H9 (cell line): ENCODE measurements around the gene OSTN. TPM values are rescaled to one million over a fixed set of nuclear protein-coding genes. Genes with fewer than 3 reads are reported as not detected.

ENCODE experiments used
- DNase-seq: peaks from one replicate; pipeline ENCODE4 v3.0.0-alpha.2; 2017
- H2AFZ ChIP-seq: one replicate; pipeline ENCODE4 v1.6.1; 2013; ENCODE audit warnings: mild to moderate bottlenecking, low read length, control low read depth, moderate library complexity
- H2AK5ac ChIP-seq: 2 replicates; pipeline ENCODE4 v1.6.1; 2013; ENCODE audit warnings: low read length, control low read depth, mixed read lengths; ENCODE audit not compliant: insufficient read length
- H2BK120ac ChIP-seq: one replicate; pipeline ENCODE4 v1.6.1; 2013; ENCODE audit warnings: low read depth, mild to moderate bottlenecking, low read length, control low read depth, inconsistent platforms; ENCODE audit not compliant: poor library complexity, severe bottlenecking
- H2BK12ac ChIP-seq: 2 replicates; pipeline ENCODE4 v1.6.1; 2013; ENCODE audit warnings: low read length, control low read depth, mixed read lengths, low read depth; ENCODE audit not compliant: insufficient read length
- H2BK15ac ChIP-seq: 2 replicates; pipeline ENCODE4 v1.6.1; 2013; ENCODE audit warnings: low read depth, low read length, control low read depth
- H2BK20ac ChIP-seq: one replicate; pipeline ENCODE4 v1.6.1; 2013; ENCODE audit warnings: low read depth, mild to moderate bottlenecking, low read length, control low read depth, inconsistent platforms; ENCODE audit not compliant: poor library complexity, severe bottlenecking
- H2BK5ac ChIP-seq: 2 replicates; pipeline ENCODE4 v1.6.1; 2013; ENCODE audit warnings: low read length, control low read depth, mixed read lengths; ENCODE audit not compliant: insufficient read length
- H3K14ac ChIP-seq: 2 replicates; pipeline ENCODE4 v1.6.1; 2013; ENCODE audit warnings: low read length, control low read depth; ENCODE audit not compliant: insufficient read depth
- H3K18ac ChIP-seq: 2 replicates; pipeline ENCODE4 v1.6.1; 2013; ENCODE audit warnings: low read depth, mild to moderate bottlenecking, mixed read lengths, low read length, control low read depth; ENCODE audit not compliant: insufficient read length
- H3K23ac ChIP-seq: 2 replicates; pipeline ENCODE4 v1.6.1; 2013; ENCODE audit warnings: low read length, control low read depth, mixed read lengths, low read depth; ENCODE audit not compliant: insufficient read length
- H3K23me2 ChIP-seq: 2 replicates; pipeline ENCODE4 v1.6.1; 2013; ENCODE audit warnings: low read depth, mild to moderate bottlenecking, mixed read lengths, low read length, control low read depth; ENCODE audit not compliant: insufficient read length, poor library complexity, severe bottlenecking
- H3K27ac ChIP-seq: 2 replicates; pipeline ENCODE4 v1.5.1; 2013; ENCODE audit warnings: low read length, control low read depth, mixed read lengths, low read depth; ENCODE audit not compliant: insufficient read length
- H3K27me3 ChIP-seq: 2 replicates; pipeline ENCODE4 v1.6.1; 2013; ENCODE audit warnings: low read length, control low read depth, inconsistent platforms; ENCODE audit not compliant: insufficient read depth
- H3K4ac ChIP-seq: 2 replicates; pipeline ENCODE4 v1.6.1; 2013; ENCODE audit warnings: low read depth, mild to moderate bottlenecking, control low read depth, inconsistent platforms, low read length, moderate library complexity
- H3K4me1 ChIP-seq: 2 replicates; pipeline ENCODE4 v1.6.1; 2013; ENCODE audit warnings: low read length, control low read depth, inconsistent platforms; ENCODE audit not compliant: insufficient read depth
- H3K4me2 ChIP-seq: 2 replicates; pipeline ENCODE4 v1.6.1; 2013; ENCODE audit warnings: low read length, control low read depth, mixed read lengths; ENCODE audit not compliant: insufficient read length, insufficient read depth
- H3K56ac ChIP-seq: 2 replicates; pipeline ENCODE4 v1.6.1; 2013; ENCODE audit warnings: low read depth, mild to moderate bottlenecking, mixed read lengths, low read length, control low read depth; ENCODE audit not compliant: insufficient read length
- H3K79me1 ChIP-seq: 2 replicates; pipeline ENCODE4 v1.6.1; 2013; ENCODE audit warnings: low read depth, mild to moderate bottlenecking, moderate library complexity, low read length, control low read depth, inconsistent platforms; ENCODE audit not compliant: insufficient read depth, poor library complexity, severe bottlenecking
- H3K79me2 ChIP-seq: 2 replicates; pipeline ENCODE4 v1.6.1; 2013; ENCODE audit warnings: low read length, control low read depth, inconsistent platforms; ENCODE audit not compliant: insufficient read depth
- H3K9ac ChIP-seq: 2 replicates; pipeline ENCODE4 v1.6.1; 2013; ENCODE audit warnings: low read length, control low read depth, mixed read lengths; ENCODE audit not compliant: insufficient read length; ENCODE audit errors: extremely low read depth
- H3K9me3 ChIP-seq: one replicate; pipeline ENCODE4 v1.6.1; 2013; ENCODE audit warnings: low read depth, low read length, inconsistent platforms; ENCODE audit not compliant: control insufficient read depth
- H3T11ph ChIP-seq: one replicate; pipeline ENCODE4 v1.6.1; 2013; ENCODE audit warnings: mild to moderate bottlenecking, low read length, control low read depth, inconsistent platforms
- H4K20me1 ChIP-seq: one replicate; pipeline ENCODE4 v1.6.1; 2013; ENCODE audit not compliant: control insufficient read depth, insufficient read length, insufficient read depth
- H4K5ac ChIP-seq: 2 replicates; pipeline ENCODE4 v1.6.1; 2013; ENCODE audit warnings: low read depth, mild to moderate bottlenecking, mixed read lengths, low read length, control low read depth; ENCODE audit not compliant: insufficient read length
- H4K8ac ChIP-seq: replicated peaks from 2 replicates; pipeline ENCODE4 v1.6.1; 2013; ENCODE audit warnings: low read length, control low read depth, mixed read lengths, low read depth; ENCODE audit not compliant: insufficient read length
- H4K91ac ChIP-seq: 2 replicates; pipeline ENCODE4 v1.6.1; 2013; ENCODE audit warnings: low read depth, mild to moderate bottlenecking, moderate library complexity, mixed read lengths, low read length, control low read depth; ENCODE audit not compliant: insufficient read length
- H3K27ac Mint-ChIP-seq, 3 experiments: 2 replicates in 2 of 3; 3 replicates in 1 of 3; pipeline ENCODE4 v1.8.0; 2020 to 2021; ENCODE audit warnings: mixed read lengths in 3 of 3, mild to moderate bottlenecking in 1 of 3, moderate library complexity in 1 of 3
- H3K27me3 Mint-ChIP-seq: 2 replicates; pipeline ENCODE4 v1.8.0; 2021; ENCODE audit warnings: low read depth, mild to moderate bottlenecking, moderate library complexity, mixed read lengths
- H3K36me3 Mint-ChIP-seq, 3 experiments: 2 replicates in 2 of 3; 3 replicates in 1 of 3; pipeline ENCODE4 v1.8.0; 2020 to 2021; ENCODE audit warnings: low read depth in 3 of 3, mixed read lengths in 3 of 3; ENCODE audit not compliant: insufficient read depth in 1 of 3
- H3K4me1 Mint-ChIP-seq, 2 experiments: 2 replicates each; pipeline ENCODE4 v1.8.0; 2020; ENCODE audit warnings: mixed read lengths in 2 of 2
- H3K4me3 Mint-ChIP-seq, 2 experiments: 2 replicates in 1 of 2; 3 replicates in 1 of 2; pipeline ENCODE4 v1.8.0; 2020 to 2021; ENCODE audit warnings: mild to moderate bottlenecking in 2 of 2, mixed read lengths in 2 of 2, moderate library complexity in 1 of 2
- H3K9me3 Mint-ChIP-seq, 2 experiments: 2 replicates in 1 of 2; 3 replicates in 1 of 2; pipeline ENCODE4 v1.8.0; 2020; ENCODE audit warnings: mild to moderate bottlenecking in 2 of 2, mixed read lengths in 2 of 2, moderate library complexity in 1 of 2
- total RNA-seq: library from RNA; stranded (reverse); gene quantifications from 2 replicates; pipeline ENCODE4 v1.2.1, GENCODE V29; 2021
- TF ChIP-seq, protein P1 (sequence below): fragments of 200-600 bp; sonication (generic); conservative IDR thresholded peaks from 3 replicates; pipeline ENCODE4 v1.8.0; 2021; ENCODE audit warnings: antibody characterized with exemption, mild to moderate bottlenecking

The OSTN gene
- total RNA-seq, 1 experiment from 2014 or later: 0.07 TPM

DNA sequence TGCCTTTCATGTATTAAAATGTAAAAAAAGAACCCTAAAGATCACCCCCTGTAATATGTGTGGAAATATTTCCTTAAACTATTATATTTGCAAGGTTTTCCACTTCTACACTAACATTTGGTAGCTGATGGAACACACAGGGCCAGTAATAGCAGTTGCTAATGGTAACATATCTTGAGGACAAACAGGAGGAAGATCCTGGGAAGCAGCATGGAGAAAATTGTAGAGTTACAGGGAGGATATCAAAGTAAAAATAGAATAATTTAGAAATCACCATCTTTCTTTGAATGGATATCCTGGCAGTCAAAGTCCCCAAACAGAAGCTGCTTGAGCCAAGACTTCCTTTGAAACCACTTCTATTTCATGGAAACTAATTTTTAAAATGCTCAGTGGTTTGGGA lies 29.5 kb upstream of the OSTN start:
- no peak for DNase-seq
- Histone ChIP-seq H3T11ph (no peak overlapping the region), H3K9me3 (no peaks in the 10 kb centered on the region), H4K5ac (no peak overlapping the region), H2BK120ac (no peak overlapping the region), H3K4me2 (no peak overlapping the region), H4K20me1 (no peaks in the 10 kb centered on the region), H3K23me2 (no peaks in the 10 kb centered on the region), H3K4ac (no peak overlapping the region), H2AFZ (no peak overlapping the region), H3K79me1 (no peaks in the 10 kb centered on the region), H2BK15ac (no peak overlapping the region), H3K27me3 (no peaks in the 10 kb centered on the region), H3K79me2 (no peaks in the 10 kb centered on the region), H3K14ac (no peak overlapping the region), H2BK5ac (no peak overlapping the region), H3K18ac (no peak overlapping the region), H3K56ac (no peak overlapping the region), H4K8ac (no peak overlapping the region), H4K91ac (no peak overlapping the region), H3K23ac (no peak overlapping the region), H3K4me1 (no peaks in the 10 kb centered on the region), H3K9ac (no peak overlapping the region), H2BK12ac (no peak overlapping the region), H2AK5ac (no peak overlapping the region), H3K27ac (no peak overlapping the region), H2BK20ac (no peak overlapping the region)
- Mint-ChIP-seq H3K9me3 (no peaks in the 10 kb centered on the region), H3K4me1 (no peaks in the 10 kb centered on the region), H3K27me3 (no peaks in the 10 kb centered on the region), H3K27ac (no peak overlapping the region; a peak in 1 of 7 replicates), H3K4me3 (no peak overlapping the region), H3K36me3 (no peaks in the 10 kb centered on the region)
- TF ChIP-seq, protein P1, sequence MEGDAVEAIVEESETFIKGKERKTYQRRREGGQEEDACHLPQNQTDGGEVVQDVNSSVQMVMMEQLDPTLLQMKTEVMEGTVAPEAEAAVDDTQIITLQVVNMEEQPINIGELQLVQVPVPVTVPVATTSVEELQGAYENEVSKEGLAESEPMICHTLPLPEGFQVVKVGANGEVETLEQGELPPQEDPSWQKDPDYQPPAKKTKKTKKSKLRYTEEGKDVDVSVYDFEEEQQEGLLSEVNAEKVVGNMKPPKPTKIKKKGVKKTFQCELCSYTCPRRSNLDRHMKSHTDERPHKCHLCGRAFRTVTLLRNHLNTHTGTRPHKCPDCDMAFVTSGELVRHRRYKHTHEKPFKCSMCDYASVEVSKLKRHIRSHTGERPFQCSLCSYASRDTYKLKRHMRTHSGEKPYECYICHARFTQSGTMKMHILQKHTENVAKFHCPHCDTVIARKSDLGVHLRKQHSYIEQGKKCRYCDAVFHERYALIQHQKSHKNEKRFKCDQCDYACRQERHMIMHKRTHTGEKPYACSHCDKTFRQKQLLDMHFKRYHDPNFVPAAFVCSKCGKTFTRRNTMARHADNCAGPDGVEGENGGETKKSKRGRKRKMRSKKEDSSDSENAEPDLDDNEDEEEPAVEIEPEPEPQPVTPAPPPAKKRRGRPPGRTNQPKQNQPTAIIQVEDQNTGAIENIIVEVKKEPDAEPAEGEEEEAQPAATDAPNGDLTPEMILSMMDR: no peak
